Fibroblast of skin of left biceps (primary cell): ENCODE measurements around the gene GPR143.

Source experiments
- DNase-seq, 2 experiments: peaks; one replicate each; pipeline ENCODE4 v3.0.0-alpha.2; 2013; ENCODE audit warnings: low read depth in 2 of 2

The GPR143 gene

DNA sequence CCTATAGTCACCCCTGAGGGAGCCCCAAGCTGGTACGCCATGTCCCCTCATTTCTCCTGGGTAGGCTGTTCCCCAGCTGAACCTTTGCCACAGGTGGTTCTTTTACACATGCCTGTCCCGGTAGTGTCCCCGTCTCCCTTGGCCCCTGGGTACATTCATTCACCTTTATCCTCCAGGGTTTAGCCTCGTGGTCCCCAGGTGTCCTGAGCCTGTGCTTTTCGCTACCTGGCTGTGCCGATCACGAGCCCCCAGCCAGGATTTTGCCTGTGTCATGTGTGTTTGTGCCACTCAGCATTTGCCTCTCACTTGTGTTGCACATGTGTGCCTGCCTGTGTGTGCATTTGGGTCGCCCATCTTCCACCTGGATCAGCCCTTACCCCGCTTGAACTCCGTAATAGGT lies 57.6 kb downstream of the GPR143 start:
- DNase-seq, result no peak

DNA sequence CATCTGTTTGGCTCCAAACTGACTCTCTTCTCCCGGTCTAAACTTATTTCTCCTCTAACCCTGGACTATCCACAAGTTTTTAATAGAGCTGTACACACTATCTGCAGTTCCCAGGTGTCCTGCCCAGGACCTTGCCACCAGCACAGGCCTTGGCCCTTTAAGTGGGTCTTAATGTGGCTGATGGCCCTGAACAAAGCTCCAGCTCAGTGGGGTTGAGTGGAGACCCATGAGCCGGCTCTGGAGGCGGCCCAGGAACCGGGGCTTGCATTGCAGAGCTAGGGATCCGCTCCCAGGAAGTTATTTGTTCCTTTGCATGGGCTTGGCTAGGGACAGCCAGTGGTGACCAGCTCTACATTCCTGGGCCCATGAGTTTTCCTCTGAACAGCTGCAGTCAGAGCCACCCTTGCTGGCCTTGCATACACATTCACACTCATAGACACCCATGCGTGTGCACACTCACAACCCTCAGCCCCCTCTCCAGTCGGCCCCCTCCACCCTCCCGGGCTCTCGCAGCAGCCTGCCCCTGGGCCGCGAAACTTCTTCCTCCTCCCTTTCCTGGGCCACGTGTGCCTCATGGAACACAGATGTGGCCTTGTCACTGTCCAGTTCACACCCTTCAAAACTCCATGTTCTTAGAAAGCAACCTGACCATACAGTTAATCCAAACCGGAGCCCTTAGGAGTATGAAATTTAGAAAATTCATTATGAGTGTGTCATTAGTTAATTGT lies 58.2 kb downstream of the GPR143 start:
- no peak for DNase-seq

DNA sequence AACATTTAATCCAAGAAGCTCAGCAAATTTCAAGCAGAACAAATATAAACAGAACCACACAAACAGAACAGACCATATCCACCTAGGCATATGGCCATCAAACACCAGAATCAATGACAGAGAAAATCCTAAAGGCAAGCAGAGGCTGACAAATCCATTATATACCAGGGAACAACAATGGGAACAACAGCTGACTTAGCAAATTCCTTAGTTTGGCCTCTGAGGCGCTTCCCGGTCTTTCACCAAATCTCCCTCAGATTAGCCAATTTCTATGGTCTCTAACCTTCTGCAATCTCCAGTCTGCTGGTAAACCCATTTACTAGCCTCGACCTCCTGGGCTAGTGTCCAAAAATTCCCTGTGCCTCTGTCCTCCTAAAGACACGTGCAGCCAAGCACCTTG lies 59.2 kb downstream of the GPR143 start:
- DNase-seq, result no peak

GRCh38 chrX:9704876-9705465 lies 60.7 kb downstream of the GPR143 start:
- no peak for DNase-seq

DNA sequence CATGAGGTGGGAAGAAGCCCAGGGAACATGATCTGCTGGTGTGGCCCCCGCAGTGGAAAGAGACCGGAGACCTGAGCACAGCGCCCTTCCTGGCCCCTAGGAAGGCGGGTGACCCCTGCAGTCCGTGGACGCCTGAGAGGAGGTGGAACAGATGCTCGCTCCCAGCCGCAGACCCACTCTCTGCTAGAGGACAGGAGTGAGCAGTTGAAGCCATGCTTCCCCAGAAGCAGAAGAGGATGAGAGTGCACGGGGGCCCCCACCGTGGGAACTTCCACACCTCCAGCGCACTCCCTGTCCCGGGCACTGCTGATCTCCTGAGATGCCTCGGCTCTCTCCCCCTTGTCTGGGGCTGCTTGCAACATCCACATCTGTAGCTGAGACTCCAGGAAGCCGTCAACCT lies 62.2 kb downstream of the GPR143 start:
- DNase-seq, result no peak

DNA sequence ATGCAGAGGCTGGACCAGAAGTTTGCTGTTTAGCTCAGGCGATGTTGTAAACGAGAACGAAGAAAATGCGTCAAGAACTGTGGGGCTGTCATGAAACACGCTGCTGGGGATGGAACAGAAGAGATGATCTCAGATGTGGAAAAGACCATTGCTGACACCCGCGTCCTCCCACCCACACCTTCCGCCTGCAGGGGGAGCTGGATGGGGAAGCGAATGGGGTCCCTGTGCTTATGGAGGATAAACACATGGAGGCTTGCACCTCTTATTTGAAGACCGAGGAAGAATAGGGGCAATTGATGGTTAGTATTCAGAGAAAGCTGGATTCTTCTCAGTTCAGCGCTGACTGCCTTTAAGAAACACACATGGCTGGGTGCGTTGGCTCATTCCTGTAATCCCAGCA lies 63.9 kb downstream of the GPR143 start:
- DNase-seq, result no peak

GRCh38 chrX:9700555-9700954 lies 65.1 kb downstream of the GPR143 start:
- DNase-seq, result no peak

DNA sequence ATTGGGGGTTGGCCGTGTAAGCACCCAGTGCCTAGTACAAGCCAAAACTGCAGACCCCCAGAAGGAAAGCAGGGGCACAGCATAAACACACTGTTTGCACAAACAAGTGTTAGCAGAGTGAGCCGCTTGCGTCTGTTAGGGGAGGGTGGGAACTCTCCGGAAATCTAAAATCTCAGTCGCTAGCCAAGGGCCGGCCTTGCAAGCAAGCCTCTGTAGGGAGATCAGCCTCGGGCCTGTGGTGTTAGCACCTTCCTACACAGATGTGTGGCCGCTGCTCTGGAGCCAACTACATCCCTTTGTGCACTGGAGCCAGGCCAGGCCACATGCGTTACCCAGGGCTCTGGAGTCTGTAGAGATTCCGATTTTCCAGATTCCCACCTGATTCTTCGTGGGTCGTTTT lies 67.1 kb downstream of the GPR143 start:
- no peak for DNase-seq

GRCh38 chrX:9693307-9694001 lies 72.2 kb downstream of the GPR143 start:
- DNase-seq, result no peak

GRCh38 chrX:9690046-9690445 lies 75.6 kb downstream of the GPR143 start:
- no peak for DNase-seq

DNA sequence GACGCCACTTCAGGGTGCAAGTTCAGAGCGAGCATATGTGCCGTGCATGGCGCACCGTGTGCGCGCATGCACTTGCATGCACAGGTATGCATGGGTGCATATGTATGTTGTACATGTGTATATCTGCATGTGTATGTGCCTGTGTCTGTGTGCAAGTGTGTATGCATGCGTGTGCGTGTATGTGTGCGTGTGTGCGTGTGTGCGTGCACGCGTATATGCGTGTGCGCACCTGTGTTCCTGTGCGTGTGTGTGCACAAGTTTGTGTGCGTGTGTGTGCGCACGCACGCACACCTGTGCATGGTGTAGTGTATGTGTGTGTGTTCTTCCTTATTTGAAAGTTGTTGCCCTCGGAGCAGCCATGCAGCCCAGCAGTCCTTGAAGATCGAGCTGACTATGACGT lies 76.8 kb downstream of the GPR143 start:
- DNase-seq, result no peak

- no peak for DNase-seq
Measured at GRCh38 chrX:9687899-9688298, 77.7 kb downstream of the GPR143 start.

- DNase-seq, result no peak
Measured at GRCh38 chrX:9683350-9683749, 82.3 kb downstream of the GPR143 start.

DNA sequence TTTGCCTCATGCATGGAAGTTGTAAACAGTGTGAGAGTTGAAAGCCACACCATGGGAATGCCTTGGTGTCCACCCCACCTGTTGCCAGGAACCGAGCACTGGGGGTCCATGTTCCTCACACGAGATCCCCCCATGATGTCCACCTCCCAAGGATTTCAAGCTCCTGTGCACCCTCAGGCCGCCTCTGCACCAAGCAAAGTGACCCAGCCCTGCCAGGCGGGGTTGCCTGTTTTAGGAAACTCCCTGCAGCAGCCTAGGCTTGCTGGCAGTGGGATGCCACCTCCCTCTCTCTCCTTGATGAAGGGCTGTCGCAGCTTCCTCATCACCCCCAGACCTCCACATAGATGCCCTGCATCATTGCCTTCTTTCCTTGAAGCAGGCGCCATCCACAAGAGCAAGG lies 82.8 kb downstream of the GPR143 start:
- no peak for DNase-seq

DNA sequence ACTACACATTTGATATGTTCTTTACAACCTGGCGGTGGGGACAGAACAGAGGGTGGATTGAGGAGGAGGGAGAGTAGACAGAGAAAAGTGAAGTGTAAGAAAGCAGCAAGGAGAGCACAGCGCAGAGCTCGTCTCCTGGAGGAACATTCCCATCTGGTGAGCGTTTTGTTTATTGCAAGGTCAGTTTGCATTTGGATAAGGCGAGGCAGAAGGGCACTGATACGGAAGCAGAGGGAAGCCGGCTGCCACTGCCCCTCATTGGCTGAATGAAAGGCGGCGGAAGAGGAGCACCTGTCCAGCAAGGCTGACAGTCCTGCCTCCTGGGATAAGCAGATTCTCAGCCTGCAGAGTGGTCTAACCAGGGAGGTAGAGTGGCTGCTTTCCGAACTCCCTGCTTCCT lies 83.2 kb downstream of the GPR143 start:
- DNase-seq, result no peak

GRCh38 chrX:9681422-9681821 lies 84.2 kb downstream of the GPR143 start:
- DNase-seq, result no peak

DNA sequence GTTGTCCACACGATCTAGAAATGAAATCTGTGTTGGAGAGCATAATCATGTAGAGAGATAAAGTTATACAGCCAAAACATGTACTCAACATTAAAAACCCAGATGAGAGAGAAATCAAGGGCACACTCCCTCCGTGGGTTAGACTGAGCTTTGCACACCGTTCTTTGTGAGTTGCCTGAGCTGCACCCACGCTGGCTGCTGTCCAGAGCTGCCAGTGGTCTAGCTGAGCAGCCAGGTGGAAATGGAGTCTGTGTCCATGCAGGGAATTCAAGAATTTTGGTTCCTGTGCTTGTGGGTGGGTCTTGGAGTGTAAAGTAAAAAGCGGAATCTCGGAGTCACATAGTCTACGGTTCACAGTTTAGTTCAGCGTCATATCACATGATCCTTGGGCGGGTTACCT lies 84.6 kb downstream of the GPR143 start:
- DNase-seq, result no peak

GRCh38 chrX:9678215-9678965 lies 87.3 kb downstream of the GPR143 start:
- DNase-seq, result no peak

GRCh38 chrX:9677098-9677739 lies 88.4 kb downstream of the GPR143 start:
- peak; percentile 8 to 23 for DNase-seq

DNA sequence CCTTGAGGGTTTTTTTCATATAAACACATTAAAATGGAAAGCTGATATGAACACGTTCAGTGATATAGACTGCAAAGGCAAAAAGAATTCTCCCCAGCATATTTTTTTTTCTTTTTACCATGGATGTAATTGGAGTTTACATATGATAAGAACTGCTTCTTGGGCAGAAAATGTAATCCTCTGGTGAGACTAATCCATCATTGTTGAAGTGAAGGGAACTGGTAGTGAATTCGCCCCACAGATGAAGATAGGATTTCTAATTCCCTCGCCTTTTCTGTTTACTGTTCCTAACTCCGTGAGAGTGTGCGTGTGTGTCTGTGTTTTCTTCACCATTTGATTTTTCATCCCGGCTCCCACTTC lies 88.9 kb downstream of the GPR143 start:
- no peak for DNase-seq

DNA sequence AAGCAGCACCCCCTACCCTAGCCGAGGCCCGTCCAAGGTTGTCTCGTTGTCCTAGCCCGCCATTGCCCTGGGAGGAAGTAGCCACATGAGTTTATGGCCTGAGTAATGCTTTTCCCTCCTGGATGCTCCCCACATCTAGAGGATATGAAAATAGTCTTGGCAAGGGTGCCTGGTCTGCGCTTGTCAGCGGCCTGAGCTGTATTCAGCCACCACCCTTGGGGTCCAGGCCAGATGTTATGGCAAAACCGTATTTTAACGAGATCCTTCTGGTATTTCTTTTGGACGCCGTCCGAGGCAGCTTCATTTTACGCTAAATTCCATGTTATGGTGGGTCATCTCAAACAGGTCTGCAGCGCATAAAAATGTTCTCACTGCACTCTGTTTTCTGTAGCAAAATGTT lies 89.3 kb downstream of the GPR143 start:
- DNase-seq, result peak; percentile 18 to 32
